Nephron (organoid): ENCODE measurements around the gene ZCCHC3.

Experiments
- H3K27ac Mint-ChIP-seq, 3 experiments: 2 replicates each; pipeline ENCODE4 v1.8.0; 2020; ENCODE audit warnings: mixed read lengths in 3 of 3, mild to moderate bottlenecking in 2 of 3, moderate library complexity in 1 of 3
- H3K27me3 Mint-ChIP-seq: 2 replicates; pipeline ENCODE4 v1.8.0; 2021; ENCODE audit warnings: low read depth, mild to moderate bottlenecking, moderate library complexity, mixed read lengths
- H3K36me3 Mint-ChIP-seq: 2 replicates; pipeline ENCODE4 v1.8.0; 2020; ENCODE audit warnings: low read depth, mixed read lengths
- H3K4me1 Mint-ChIP-seq: 2 replicates; pipeline ENCODE4 v1.8.0; 2020; ENCODE audit warnings: mixed read lengths
- H3K4me3 Mint-ChIP-seq, 3 experiments: 2 replicates each; pipeline ENCODE4 v1.8.0; 2020; ENCODE audit warnings: mild to moderate bottlenecking in 3 of 3, mixed read lengths in 3 of 3, moderate library complexity in 2 of 3
- H3K9me3 Mint-ChIP-seq: 2 replicates; pipeline ENCODE4 v1.8.0; 2020; ENCODE audit warnings: mixed read lengths
- TF ChIP-seq, protein P1 (sequence below), 3 experiments: fragments of 200-600 bp; sonication (generic); IDR thresholded peaks; one replicate each; pipeline ENCODE4 v1.5.0; 2021; ENCODE audit warnings: antibody characterized with exemption in 3 of 3; ENCODE audit not compliant: unreplicated experiment in 3 of 3

Gene ZCCHC3

GRCh38 chr20:277496-277781, 19.9 kb upstream of the ZCCHC3 start:
- peaks cover 5% of the 10 kb centered on the region for H3K4me1 Mint-ChIP-seq
- no peak overlapping the region for H3K4me3 Mint-ChIP-seq
- H3K36me3 Mint-ChIP-seq: peaks cover 69% of the 10 kb centered on the region
- no peak overlapping the region for H3K27ac Mint-ChIP-seq
- H3K27me3 Mint-ChIP-seq: no peaks in the 10 kb centered on the region
- TF ChIP-seq, protein P1, sequence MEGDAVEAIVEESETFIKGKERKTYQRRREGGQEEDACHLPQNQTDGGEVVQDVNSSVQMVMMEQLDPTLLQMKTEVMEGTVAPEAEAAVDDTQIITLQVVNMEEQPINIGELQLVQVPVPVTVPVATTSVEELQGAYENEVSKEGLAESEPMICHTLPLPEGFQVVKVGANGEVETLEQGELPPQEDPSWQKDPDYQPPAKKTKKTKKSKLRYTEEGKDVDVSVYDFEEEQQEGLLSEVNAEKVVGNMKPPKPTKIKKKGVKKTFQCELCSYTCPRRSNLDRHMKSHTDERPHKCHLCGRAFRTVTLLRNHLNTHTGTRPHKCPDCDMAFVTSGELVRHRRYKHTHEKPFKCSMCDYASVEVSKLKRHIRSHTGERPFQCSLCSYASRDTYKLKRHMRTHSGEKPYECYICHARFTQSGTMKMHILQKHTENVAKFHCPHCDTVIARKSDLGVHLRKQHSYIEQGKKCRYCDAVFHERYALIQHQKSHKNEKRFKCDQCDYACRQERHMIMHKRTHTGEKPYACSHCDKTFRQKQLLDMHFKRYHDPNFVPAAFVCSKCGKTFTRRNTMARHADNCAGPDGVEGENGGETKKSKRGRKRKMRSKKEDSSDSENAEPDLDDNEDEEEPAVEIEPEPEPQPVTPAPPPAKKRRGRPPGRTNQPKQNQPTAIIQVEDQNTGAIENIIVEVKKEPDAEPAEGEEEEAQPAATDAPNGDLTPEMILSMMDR (IDR thresholded peaks at IDR 0.05; ENCODE audit: unreplicated experiment in 3 of 3): no peak
- H3K9me3 Mint-ChIP-seq: no peaks in the 10 kb centered on the region

GRCh38 chr20:278181-278580, 19.2 kb upstream of the ZCCHC3 start:
- no peak overlapping the region for H3K27ac Mint-ChIP-seq
- TF ChIP-seq, protein P1 (IDR thresholded peaks at IDR 0.05; ENCODE audit: unreplicated experiment in 3 of 3): no peak
- H3K4me1 Mint-ChIP-seq: no peaks in the 10 kb centered on the region
- H3K9me3 Mint-ChIP-seq: no peaks in the 10 kb centered on the region
- H3K36me3 Mint-ChIP-seq: peaks cover 64% of the 10 kb centered on the region
- no peaks in the 10 kb centered on the region for H3K27me3 Mint-ChIP-seq
- H3K4me3 Mint-ChIP-seq: no peak overlapping the region

DNA sequence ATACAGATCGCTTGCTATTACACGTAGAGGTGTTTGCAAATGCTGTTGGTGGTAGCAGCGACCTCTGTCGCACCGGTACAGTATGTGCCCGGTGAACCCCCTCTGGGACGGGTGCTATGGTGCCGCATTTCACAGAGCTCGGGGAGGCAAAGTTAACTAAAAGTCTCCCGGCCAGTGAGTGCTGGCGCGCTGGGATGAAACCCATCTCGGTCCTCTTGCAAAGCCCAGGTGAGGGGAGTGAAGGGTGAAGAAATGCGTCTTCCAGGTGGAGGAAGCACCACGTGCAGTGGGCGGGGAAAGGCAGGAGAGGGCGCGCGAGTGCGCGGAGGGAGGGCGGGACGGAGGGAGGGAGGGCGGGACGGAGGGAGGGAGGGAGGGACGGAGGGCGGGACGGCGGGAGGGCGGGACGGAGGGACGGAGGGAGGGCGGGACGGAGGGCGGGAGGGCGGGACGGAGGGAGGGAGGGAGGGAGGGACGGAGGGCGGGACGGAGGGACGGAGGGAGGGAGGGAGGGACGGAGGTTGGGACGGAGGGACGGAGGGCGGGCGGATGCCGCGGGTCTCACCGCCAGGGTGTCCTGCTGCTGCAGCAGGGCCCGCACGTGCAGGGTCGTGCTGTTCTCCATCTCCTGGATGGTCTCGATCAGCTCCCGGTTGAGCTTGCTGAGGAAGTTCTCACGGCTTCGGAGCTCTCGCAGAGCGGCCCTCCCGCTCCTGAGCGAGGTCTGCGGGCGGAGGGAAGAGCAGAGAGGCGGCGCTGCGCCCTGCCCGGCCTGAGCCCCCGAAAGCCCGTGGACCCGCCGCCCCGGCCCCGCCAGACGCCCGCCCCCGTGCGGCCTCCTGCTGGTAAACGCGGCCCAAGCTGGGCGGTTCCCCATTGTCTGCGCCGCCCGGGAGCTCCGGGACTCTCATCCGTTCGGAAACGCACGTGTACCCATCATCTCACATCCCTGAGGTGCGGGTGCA, 18.5 kb upstream of the ZCCHC3 start:
- Mint-ChIP-seq H3K4me1 (no peaks in the 10 kb centered on the region), H3K9me3 (no peaks in the 10 kb centered on the region), H3K27ac (no peak overlapping the region), H3K36me3 (peaks cover 67% of the 10 kb centered on the region), H3K4me3 (no peak overlapping the region), H3K27me3 (no peaks in the 10 kb centered on the region)
- TF ChIP-seq, protein P1 (IDR thresholded peaks at IDR 0.05; ENCODE audit: unreplicated experiment in 3 of 3): no peak

GRCh38 chr20:284172-284571, 13.2 kb upstream of the ZCCHC3 start:
- Mint-ChIP-seq H3K4me3 (no peak overlapping the region), H3K4me1 (peaks cover 5% of the 10 kb centered on the region), H3K27me3 (no peaks in the 10 kb centered on the region), H3K9me3 (no peaks in the 10 kb centered on the region), H3K36me3 (peaks cover 48% of the 10 kb centered on the region), H3K27ac (no peak overlapping the region)
- TF ChIP-seq, protein P1 (IDR thresholded peaks at IDR 0.05; ENCODE audit: unreplicated experiment in 3 of 3): no peak

- H3K27me3 Mint-ChIP-seq: no peaks in the 10 kb centered on the region
- peaks cover 35% of the 10 kb centered on the region for H3K36me3 Mint-ChIP-seq
- H3K27ac Mint-ChIP-seq: no peak overlapping the region
- no peak overlapping the region for H3K4me3 Mint-ChIP-seq
- no peaks in the 10 kb centered on the region for H3K9me3 Mint-ChIP-seq
- TF ChIP-seq, protein P1 (IDR thresholded peaks at IDR 0.05; ENCODE audit: unreplicated experiment in 3 of 3): no peak
- peaks cover 12% of the 10 kb centered on the region for H3K4me1 Mint-ChIP-seq
Observed at GRCh38 chr20:286508-286907, 10.9 kb upstream of the ZCCHC3 start.
